Hepatocyte (in vitro differentiated cells): ENCODE results near the gene RAB41. TPM values are rescaled to one million over a fixed set of nuclear protein-coding genes. Genes with fewer than 3 reads are reported as not detected.

ENCODE experiments used
- DNase-seq: peaks from one replicate; pipeline ENCODE4 v3.0.0-alpha.2; 2016; ENCODE audit warnings: low spot score
- H2AFZ ChIP-seq: fragments of 200-600 bp; sonication (generic); 2 replicates; pipeline ENCODE4 v1.6.0; 2016; ENCODE audit warnings: antibody characterized with exemption, mild to moderate bottlenecking
- H3K27ac ChIP-seq: fragments of 200-600 bp; sonication (generic); 2 replicates; pipeline ENCODE4 v1.5.1; 2016; ENCODE audit warnings: mild to moderate bottlenecking
- H3K27me3 ChIP-seq: fragments of 200-600 bp; sonication (generic); 2 replicates; pipeline ENCODE4 v1.6.1; 2016
- H3K36me3 ChIP-seq: fragments of 200-600 bp; sonication (generic); replicated peaks from 2 replicates; pipeline ENCODE4 v1.5.1; 2016; ENCODE audit warnings: low read depth; ENCODE audit not compliant: insufficient read depth
- H3K4me1 ChIP-seq: fragments of 200-600 bp; sonication (generic); 2 replicates; pipeline ENCODE4 v1.5.1; 2016; ENCODE audit warnings: mild to moderate bottlenecking, moderate library complexity; ENCODE audit not compliant: insufficient read depth
- H3K4me2 ChIP-seq: fragments of 200-600 bp; sonication (generic); 2 replicates; pipeline ENCODE4 v1.6.0; 2016
- H3K4me3 ChIP-seq: fragments of 200-600 bp; sonication (generic); 2 replicates; pipeline ENCODE4 v1.5.1; 2016; ENCODE audit warnings: mild to moderate bottlenecking
- H3K79me2 ChIP-seq: fragments of 200-600 bp; sonication (generic); 2 replicates; pipeline ENCODE4 v1.6.0; 2017; ENCODE audit warnings: mild to moderate bottlenecking
- H3K9me2 ChIP-seq: fragments of 200-600 bp; sonication (generic); replicated peaks from 2 replicates; pipeline ENCODE4 v1.6.0; 2017; ENCODE audit warnings: mild to moderate bottlenecking; ENCODE audit not compliant: insufficient read depth
- H3K9me3 ChIP-seq: fragments of 200-600 bp; sonication (generic); 2 replicates; pipeline ENCODE4 v1.5.1; 2016; ENCODE audit warnings: low read depth, mild to moderate bottlenecking
- H4K20me1 ChIP-seq: fragments of 200-600 bp; sonication (generic); 2 replicates; pipeline ENCODE4 v1.6.0; 2016; ENCODE audit warnings: mild to moderate bottlenecking; ENCODE audit not compliant: insufficient read depth, poor library complexity, severe bottlenecking
- CTCF ChIP-seq: fragments of 200-600 bp; sonication (generic); IDR thresholded peaks from 2 replicates; pipeline ENCODE4 v1.5.1; 2016; ENCODE audit warnings: antibody characterized with exemption, mild to moderate bottlenecking; ENCODE audit not compliant: poor library complexity
- EZH2 ChIP-seq: fragments of 200-600 bp; sonication (generic); IDR thresholded peaks from 2 replicates; pipeline ENCODE4 v1.6.1; 2016; ENCODE audit warnings: antibody characterized with exemption, mild to moderate bottlenecking, borderline replicate concordance
- EZH2phosphoT487 ChIP-seq: fragments of 200-600 bp; sonication (generic); IDR thresholded peaks from one replicate; pipeline ENCODE4 v1.6.1; 2018; ENCODE audit warnings: antibody characterized with exemption, mild to moderate bottlenecking, low read depth, moderate library complexity; ENCODE audit not compliant: unreplicated experiment, severe bottlenecking
- WGBS: methylation state at CpG from one replicate; pipeline ENCODE4 v1.1.6; 2016; ENCODE audit warnings: low lambda C conversion rate; ENCODE audit errors: missing lambda C conversion rate; 5-methylcytosine and 5-hydroxymethylcytosine counted together
- polyA plus RNA-seq: library from polyadenylated mRNA; unstranded; fragments of >200 nt; fragmentation: Nextera tagmentation; extraction: Ambion mirVana; gene quantifications from 2 replicates; pipeline ENCODE4 v1.2.1, GENCODE V29; 2016
- total RNA-seq: library from RNA; depleted of rRNA; stranded (reverse); fragments of >200 nt; gene quantifications from 2 replicates; pipeline ENCODE4 v1.2.3, GENCODE V29; 2014

The RAB41 gene
- total and polyA plus RNA-seq, 2 experiments from 2014 or later: not detected

- 74% methylated on average over 6 of the region's 6 CpGs for WGBS
- no peak overlapping the region for H3K27ac ChIP-seq
- no peak for DNase-seq
- H3K79me2 ChIP-seq: no peaks in the 10 kb centered on the region
- H3K36me3 ChIP-seq: no peaks in the 10 kb centered on the region
- no peak overlapping the region for H3K4me3 ChIP-seq
- H3K9me3 ChIP-seq: no peaks in the 10 kb centered on the region
- no peaks in the 10 kb centered on the region for H3K27me3 ChIP-seq
- H4K20me1 ChIP-seq: no peaks in the 10 kb centered on the region
- no peak overlapping the region for H2AFZ ChIP-seq
- no peaks in the 10 kb centered on the region for H3K4me1 ChIP-seq
- H3K9me2 ChIP-seq: no peaks in the 10 kb centered on the region
- no peak for TF ChIP-seq CTCF
- TF ChIP-seq EZH2phosphoT487: no peak
- no peak for TF ChIP-seq EZH2
- H3K4me2 ChIP-seq: no peak overlapping the region
Measured at GRCh38 chrX:70244881-70245280, 37.1 kb upstream of the RAB41 start.

- no peak overlapping the region for H3K4me3 ChIP-seq
- no peaks in the 10 kb centered on the region for H4K20me1 ChIP-seq
- H2AFZ ChIP-seq: no peak overlapping the region
- H3K9me2 ChIP-seq: no peaks in the 10 kb centered on the region
- H3K4me1 ChIP-seq: no peaks in the 10 kb centered on the region
- DNase-seq: no peak
- H3K27me3 ChIP-seq: no peaks in the 10 kb centered on the region
- H3K36me3 ChIP-seq: no peaks in the 10 kb centered on the region
- WGBS: 88% methylated on average over 2 of the region's 2 CpGs
- no peaks in the 10 kb centered on the region for H3K79me2 ChIP-seq
- no peak overlapping the region for H3K4me2 ChIP-seq
- no peaks in the 10 kb centered on the region for H3K9me3 ChIP-seq
- TF ChIP-seq EZH2phosphoT487 (no peak), CTCF (no peak)
- H3K27ac ChIP-seq: no peak overlapping the region
Measured at GRCh38 chrX:70247252-70247651, 34.7 kb upstream of the RAB41 start.

- Histone ChIP-seq H3K27ac (peak overlapping the region; percentile 90), H4K20me1 (no peaks in the 10 kb centered on the region), H3K4me2 (no peak overlapping the region), H3K36me3 (no peaks in the 10 kb centered on the region), H3K9me3 (no peaks in the 10 kb centered on the region), H3K27me3 (no peaks in the 10 kb centered on the region), H3K4me1 (peaks cover 12% of the 10 kb centered on the region), H3K9me2 (no peaks in the 10 kb centered on the region), H3K79me2 (no peaks in the 10 kb centered on the region), H2AFZ (no peak overlapping the region), H3K4me3 (no peak overlapping the region)
- no peak for DNase-seq
- TF ChIP-seq EZH2 (no peak), EZH2phosphoT487 (no peak), CTCF (no peak)
- 75% methylated on average over 2 of the region's 2 CpGs for WGBS
Measured at GRCh38 chrX:70252491-70252890, 29.5 kb upstream of the RAB41 start.

GRCh38 chrX:70253377-70254062, 28.5 kb upstream of the RAB41 start:
- H3K4me2 ChIP-seq: no peak overlapping the region
- H4K20me1 ChIP-seq: no peaks in the 10 kb centered on the region
- no peak overlapping the region for H3K4me3 ChIP-seq
- H3K9me2 ChIP-seq: no peaks in the 10 kb centered on the region
- H3K9me3 ChIP-seq: no peaks in the 10 kb centered on the region
- 64% methylated on average over 3 of the region's 3 CpGs for WGBS
- no peaks in the 10 kb centered on the region for H3K36me3 ChIP-seq
- H3K27me3 ChIP-seq: no peaks in the 10 kb centered on the region
- H3K79me2 ChIP-seq: no peaks in the 10 kb centered on the region
- H3K27ac ChIP-seq: peak overlapping the region; percentile 90
- no peak for DNase-seq
- H2AFZ ChIP-seq: no peak overlapping the region
- TF ChIP-seq EZH2phosphoT487 (no peak), CTCF (no peak), EZH2 (no peak)
- peaks cover 12% of the 10 kb centered on the region for H3K4me1 ChIP-seq
